K562 (cell line): ENCODE measurements around the gene PLXNB1. TPM values are rescaled to one million over a fixed set of nuclear protein-coding genes. Genes with fewer than 3 reads are reported as not detected.

Experiments used
- ATAC-seq: fragments of 200-7000 bp; cut with Tn5 transposase; 3 replicates; pipeline ENCODE4 v1.9.1; 2020; ENCODE audit warnings: moderate library complexity
- BruUV-seq: library from RNA; stranded (reverse); fragments of 400-500 nt; replicated peaks from 2 replicates; lab custom pipeline; 2021; lab: Mats Ljungman, UMichigan
- CTCF ChIA-PET: fragments of 300-600 bp; formaldehyde crosslinking; extraction: SDS; loops from one replicate; lab custom pipeline; 2021; ENCODE audit warnings: low intra/inter-chr PET ratio; lab: Yijun Ruan, JAX
- POLR2A ChIA-PET: fragments of 300-600, 350-650 bp; sonication (Branson Sonifier 250); formaldehyde crosslinking; extraction: SDS; loops from one replicate; lab custom pipeline; 2021; ENCODE audit warnings: antibody characterized with exemption, inconsistent platforms; lab: Yijun Ruan, JAX
- DNase-seq, 4 experiments: peaks; one replicate each; pipeline versions ENCODE4 v3.0.0 to v3.0.0-alpha.2; 2011 to 2018; ENCODE audit warnings: low spot score in 3 of 4, mixed read lengths in 3 of 4; ENCODE audit errors: extremely low read depth in 1 of 4
- FAIRE-seq: peaks from 2 replicates; lab custom pipeline; 2011; peaks lifted over from hg19 to GRCh38; lab: Jason Lieb, UNC
- H2AFZ ChIP-seq: 2 replicates; pipeline ENCODE4 v1.6.0; 2011; ENCODE audit warnings: low read depth, low read length, control low read depth, inconsistent platforms
- H3K27ac ChIP-seq: fragments of 200-600 bp; 3 replicates; pipeline ENCODE4 v1.8.0; 2011; ENCODE audit warnings: low read depth, mild to moderate bottlenecking, control low read depth, inconsistent platforms, low read length, moderate library complexity, mixed read lengths; ENCODE audit errors: extremely low read depth
- H3K27me3 ChIP-seq, 2 experiments: fragments of 300-600 bp in 1 of 2; 2 replicates in 1 of 2; 3 replicates in 1 of 2; pipeline versions ENCODE4 v1.6.0 to v1.8.0; 2011; ENCODE audit warnings: inconsistent platforms in 2 of 2, low read length in 2 of 2, mild to moderate bottlenecking in 1 of 2, mixed read lengths in 1 of 2, moderate library complexity in 1 of 2; ENCODE audit not compliant: control insufficient read depth in 2 of 2, insufficient read depth in 2 of 2
- H3K36me3 ChIP-seq: fragments of 300-600 bp; 3 replicates; pipeline ENCODE4 v1.8.0; 2011; ENCODE audit warnings: mild to moderate bottlenecking, low read length, inconsistent platforms; ENCODE audit not compliant: control insufficient read depth, insufficient read depth
- H3K4me1 ChIP-seq, 2 experiments: fragments of 200-600 bp in 1 of 2; replicated peaks in 1 of 2; 2 replicates in 1 of 2; 3 replicates in 1 of 2; pipeline versions ENCODE4 v1.5.1 to v1.8.0; 2011; ENCODE audit warnings: inconsistent platforms in 2 of 2, low read length in 2 of 2, mild to moderate bottlenecking in 1 of 2, mixed read lengths in 1 of 2, moderate library complexity in 1 of 2; ENCODE audit not compliant: control insufficient read depth in 2 of 2, insufficient read depth in 2 of 2
- H3K4me2 ChIP-seq: 2 replicates; pipeline ENCODE4 v1.6.1; 2011; ENCODE audit warnings: low read length, control low read depth, inconsistent platforms, mixed read lengths; ENCODE audit not compliant: insufficient read depth
- H3K4me3 ChIP-seq: fragments of 200-600 bp; sonication (generic), shearing (Covaris generic); 2 replicates; pipeline ENCODE4 v1.5.1; 2016; ENCODE audit warnings: control low read depth, inconsistent platforms
- H3K79me2 ChIP-seq: fragments of 200-600 bp; 3 replicates; pipeline ENCODE4 v1.8.0; 2011; ENCODE audit warnings: low read length, inconsistent platforms; ENCODE audit not compliant: control insufficient read depth, insufficient read depth
- H3K9ac ChIP-seq, 2 experiments: 2 replicates each; pipeline versions ENCODE4 v1.6.0 to v1.6.1; 2011; ENCODE audit warnings: low read depth in 2 of 2, low read length in 2 of 2, control low read depth in 1 of 2, inconsistent platforms in 1 of 2, mild to moderate bottlenecking in 1 of 2, mixed read lengths in 1 of 2; ENCODE audit not compliant: insufficient read depth in 1 of 2
- H3K9me1 ChIP-seq: one replicate; pipeline ENCODE4 v1.6.0; 2011; ENCODE audit warnings: inconsistent platforms, mild to moderate bottlenecking, low read length, moderate library complexity; ENCODE audit not compliant: control insufficient read depth, insufficient read depth
- H3K9me3 ChIP-seq: replicated peaks from 2 replicates; pipeline ENCODE4 v1.5.1; 2011; ENCODE audit warnings: low read depth, low read length, inconsistent platforms; ENCODE audit not compliant: control insufficient read depth, insufficient read depth
- H4K20me1 ChIP-seq: replicated peaks from 2 replicates; pipeline ENCODE4 v1.6.1; 2011; ENCODE audit warnings: low read length, inconsistent platforms, mixed read lengths; ENCODE audit not compliant: control insufficient read depth, insufficient read depth
- DACH1 ChIP-seq: fragments of 450-650 bp; IDR thresholded peaks from 2 replicates; pipeline ENCODE4 v1.6.1; 2018; ENCODE audit not compliant: partially characterized antibody
- DLX4 ChIP-seq: fragments of 250-450 bp; sonication (Bioruptor Pico); IDR thresholded peaks from 2 replicates; pipeline ENCODE4 v1.6.1; 2021; ENCODE audit warnings: mild to moderate bottlenecking
- ELF2 ChIP-seq: fragments of 250-450 bp; sonication (Bioruptor Pico); IDR thresholded peaks from 2 replicates; pipeline ENCODE4 v1.5.0; 2021; ENCODE audit warnings: mild to moderate bottlenecking
- GATA2 ChIP-seq: sonication (generic); formaldehyde crosslinking; IDR thresholded peaks from 2 replicates; pipeline ENCODE4 v1.4.0; 2020; ENCODE audit warnings: mild to moderate bottlenecking, missing genetic modification reagents
- MAFF ChIP-seq: IDR thresholded peaks from 2 replicates; pipeline ENCODE4 v1.6.1; 2012; ENCODE audit warnings: low read length, improper control_type of control experiment
- NR2C2 ChIP-seq, 2 experiments: fragments of 200-800 bp in 1 of 2; sonication (Bioruptor generic) in 1 of 2; sonication (generic) in 1 of 2; formaldehyde crosslinking in 1 of 2; IDR thresholded peaks; 2 replicates each; pipeline versions ENCODE4 v1.6.1 to v1.8.0; 2016 to 2022; ENCODE audit warnings: mild to moderate bottlenecking in 1 of 2, missing compliant biosample characterization in 1 of 2, missing genetic modification characterization in 1 of 2, missing genetic modification reagents in 1 of 2
- PHF20 ChIP-seq: fragments of 450-650 bp; IDR thresholded peaks from 2 replicates; pipeline ENCODE4 v1.6.1; 2018; ENCODE audit not compliant: partially characterized antibody
- RBBP5 ChIP-seq: fragments of 200-600 bp; sonication (generic); IDR thresholded peaks from 2 replicates; pipeline ENCODE4 v1.6.1; 2012; ENCODE audit warnings: borderline replicate concordance, mild to moderate bottlenecking, low read length, control low read depth, inconsistent platforms; ENCODE audit not compliant: insufficient read depth, poor library complexity, severe bottlenecking
- SETDB1 ChIP-seq: IDR thresholded peaks from one replicate; pipeline ENCODE4 v1.6.1; 2012; ENCODE audit warnings: low read length, control low read depth, inconsistent platforms
- SLC30A9 ChIP-seq: fragments of 250-450 bp; sonication (Bioruptor Pico); IDR thresholded peaks from 2 replicates; pipeline ENCODE4 v1.8.0; 2022; ENCODE audit warnings: mild to moderate bottlenecking, moderate library complexity
- SP1 ChIP-seq: sonication (generic); formaldehyde crosslinking; IDR thresholded peaks from 2 replicates; pipeline ENCODE4 v1.8.1; 2022; ENCODE audit warnings: mild to moderate bottlenecking, missing genetic modification reagents
- XRCC3 ChIP-seq: fragments of 450-650 bp; IDR thresholded peaks from 2 replicates; pipeline ENCODE4 v1.6.1; 2017; ENCODE audit warnings: mild to moderate bottlenecking, moderate library complexity
- ZNF586 ChIP-seq: fragments of 450-650 bp; formaldehyde crosslinking; conservative IDR thresholded peaks from 2 replicates; pipeline ENCODE4 v1.4.0; 2020; ENCODE audit warnings: mild to moderate bottlenecking, moderate library complexity
- ZNF785 ChIP-seq: fragments of 250-450 bp; sonication (Bioruptor Pico); IDR thresholded peaks from 2 replicates; pipeline ENCODE4 v1.4.0; 2020; ENCODE audit warnings: mild to moderate bottlenecking
- ZSCAN29 ChIP-seq: fragments of 450-650 bp; IDR thresholded peaks from 2 replicates; pipeline ENCODE4 v1.6.1; 2017
- whole genome bisulfite sequencing: fragments of 100-300 bp; shearing (Covaris generic); methylation state at CpG from one replicate; pipeline ENCODE4 v1.1.6; 2016; ENCODE audit warnings: low coverage, mixed read lengths; ENCODE audit not compliant: insufficient coverage; ENCODE audit errors: missing lambda C conversion rate; 5-methylcytosine and 5-hydroxymethylcytosine counted together
- in situ Hi-C: fragments of 300-500 bp; cut with MboI; formaldehyde crosslinking; loops from 4 replicates; pipeline ENCODE4 v1.15.0; 2018; ENCODE audit warnings: inconsistent platforms, mixed read lengths
- intact Hi-C: fragments of 100-400 bp; cut with micrococcal nuclease; formaldehyde crosslinking; loops from 2 replicates; pipeline ENCODE4 v1.14.2; 2022
- polyA plus RNA-seq, 8 experiments: library from polyadenylated mRNA; depleted of rRNA in 4 of 8; stranded (reverse) in 5 of 8; unstranded in 3 of 8; fragments of >200 nt; fragmentation: Nextera tagmentation in 2 of 8; fragmentation: Illumina TruSeq in 1 of 8; extraction: Ambion mirVana in 2 of 8; extraction: Trizol in 1 of 8; gene quantifications; 2 replicates each; pipeline versions ENCODE4 v1.2.1 to v1.2.3, GENCODE V29; 2011 to 2014; ENCODE audit warnings: inconsistent platforms in 1 of 8, missing spikeins in 1 of 8
- total RNA-seq, 7 experiments: library from RNA; depleted of rRNA in 6 of 7; stranded (reverse); fragments of >200 nt in 6 of 7; fragmentation: Illumina TruSeq in 2 of 7; extraction: Trizol in 2 of 7; gene quantifications; 2 replicates each; pipeline versions ENCODE4 v1.2.1 to v1.2.3, GENCODE V29; 2011 to 2021; ENCODE audit warnings: low replicate concordance in 1 of 7
- TF ChIP-seq, protein P1 (sequence below): fragments of 250-450 bp; sonication (Bioruptor Pico); IDR thresholded peaks from 2 replicates; pipeline ENCODE4 v1.5.1; 2021; ENCODE audit warnings: mild to moderate bottlenecking
- TF ChIP-seq, protein P2 (sequence below): fragments of 250-450 bp; sonication (Bioruptor Pico); IDR thresholded peaks from 2 replicates; pipeline ENCODE4 v1.4.0; 2020; ENCODE audit warnings: borderline replicate concordance
- TF ChIP-seq, protein P3 (sequence below): sonication (generic); formaldehyde crosslinking; IDR thresholded peaks from 2 replicates; pipeline ENCODE4 v1.8.0; 2022; ENCODE audit warnings: mild to moderate bottlenecking, missing genetic modification reagents

Gene PLXNB1
- total and polyA plus RNA-seq, 9 of the 15 experiments (the other 6 are each of a cell fraction or from before 2014, with no cell fraction given): 0.17 to 17.4 (median 6.0) TPM

DNA sequence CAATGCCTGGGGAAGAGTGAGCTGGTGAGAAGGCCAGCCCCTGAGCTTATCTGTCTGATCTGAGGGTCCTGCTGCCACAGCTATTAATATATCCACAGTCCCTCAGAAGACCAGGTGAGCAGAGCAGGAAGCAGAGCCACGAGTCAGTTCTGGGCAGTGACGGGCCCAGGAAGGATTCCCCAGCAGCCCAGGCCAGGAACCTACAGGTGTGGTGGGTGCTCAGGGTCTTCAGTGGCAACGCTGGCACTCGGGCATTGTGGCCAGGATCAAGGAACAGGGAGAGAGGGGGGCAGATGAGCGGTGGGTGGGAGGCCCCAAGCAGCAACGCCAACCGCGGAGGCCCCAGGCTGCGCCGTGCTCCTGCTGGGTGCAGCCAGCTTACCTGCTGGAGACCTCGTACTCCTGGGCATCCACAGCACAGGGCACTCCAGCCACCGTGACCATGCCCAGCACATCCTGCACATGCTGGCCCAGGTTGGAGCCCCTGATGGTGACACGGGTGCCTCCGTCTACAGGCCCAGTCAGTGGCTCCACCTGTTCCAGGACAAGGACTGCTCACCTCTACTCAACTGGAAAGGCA is 12.3 kb downstream of the PLXNB1 start:
- H2AFZ ChIP-seq: no peak overlapping the region
- H4K20me1 ChIP-seq: no peaks in the 10 kb centered on the region
- 35% methylated on average over 4 of the region's 14 CpGs for WGBS
- TF ChIP-seq ELF2 (CRISPR knock-in tag): no peak
- no peak for TF ChIP-seq ZSCAN29
- no peak for TF ChIP-seq DACH1
- TF ChIP-seq, protein P1, sequence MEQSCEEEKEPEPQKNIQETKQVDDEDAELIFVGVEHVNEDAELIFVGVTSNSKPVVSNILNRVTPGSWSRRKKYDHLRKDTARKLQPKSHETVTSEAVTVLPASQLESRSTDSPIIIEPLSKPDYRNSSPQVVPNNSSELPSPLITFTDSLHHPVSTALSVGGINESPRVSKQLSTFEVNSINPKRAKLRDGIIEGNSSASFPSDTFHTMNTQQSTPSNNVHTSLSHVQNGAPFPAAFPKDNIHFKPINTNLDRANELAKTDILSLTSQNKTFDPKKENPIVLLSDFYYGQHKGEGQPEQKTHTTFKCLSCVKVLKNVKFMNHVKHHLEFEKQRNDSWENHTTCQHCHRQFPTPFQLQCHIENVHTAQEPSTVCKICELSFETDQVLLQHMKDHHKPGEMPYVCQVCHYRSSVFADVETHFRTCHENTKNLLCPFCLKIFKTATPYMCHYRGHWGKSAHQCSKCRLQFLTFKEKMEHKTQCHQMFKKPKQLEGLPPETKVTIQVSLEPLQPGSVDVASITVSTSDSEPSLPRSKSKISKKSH: no peak
- no peak for TF ChIP-seq NR2C2 (CRISPR knock-in tag; IDR thresholded peaks at IDR 0.05)
- no peak for TF ChIP-seq NR2C2 (tag; IDR thresholded peaks at IDR 0.05)
- TF ChIP-seq PHF20: no peak
- no peak for TF ChIP-seq ZNF785 (CRISPR knock-in tag)
- no peak for TF ChIP-seq SLC30A9 (CRISPR knock-in tag)
- TF ChIP-seq RBBP5: no peak
- TF ChIP-seq, protein P2, sequence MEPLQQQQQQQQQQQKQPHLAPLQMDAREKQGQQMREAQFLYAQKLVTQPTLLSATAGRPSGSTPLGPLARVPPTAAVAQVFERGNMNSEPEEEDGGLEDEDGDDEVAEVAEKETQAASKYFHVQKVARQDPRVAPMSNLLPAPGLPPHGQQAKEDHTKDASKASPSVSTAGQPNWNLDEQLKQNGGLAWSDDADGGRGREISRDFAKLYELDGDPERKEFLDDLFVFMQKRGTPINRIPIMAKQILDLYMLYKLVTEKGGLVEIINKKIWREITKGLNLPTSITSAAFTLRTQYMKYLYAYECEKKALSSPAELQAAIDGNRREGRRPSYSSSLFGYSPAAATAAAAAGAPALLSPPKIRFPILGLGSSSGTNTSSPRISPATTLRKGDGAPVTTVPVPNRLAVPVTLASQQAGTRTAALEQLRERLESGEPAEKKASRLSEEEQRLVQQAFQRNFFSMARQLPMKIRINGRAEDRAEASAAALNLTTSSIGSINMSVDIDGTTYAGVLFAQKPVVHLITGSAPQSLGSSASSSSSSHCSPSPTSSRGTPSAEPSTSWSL (CRISPR knock-in tag): no peak
- no peak for TF ChIP-seq GATA2 (CRISPR knock-in tag)
- TF ChIP-seq MAFF: no peak
- no peak for TF ChIP-seq SP1 (CRISPR knock-in tag)
- no peak for TF ChIP-seq XRCC3
- no peak for TF ChIP-seq DLX4 (CRISPR knock-in tag)
- no peak for TF ChIP-seq ZNF586 (CRISPR knock-in tag)
- TF ChIP-seq, protein P3, sequence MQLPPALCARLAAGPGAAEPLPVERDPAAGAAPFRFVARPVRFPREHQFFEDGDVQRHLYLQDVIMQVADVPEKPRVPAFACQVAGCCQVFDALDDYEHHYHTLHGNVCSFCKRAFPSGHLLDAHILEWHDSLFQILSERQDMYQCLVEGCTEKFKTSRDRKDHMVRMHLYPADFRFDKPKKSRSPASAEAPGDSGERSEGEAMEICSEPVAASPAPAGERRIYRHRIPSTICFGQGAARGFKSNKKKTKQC (CRISPR knock-in tag): no peak
- no peak for TF ChIP-seq SETDB1
- no peak overlapping the region for H3K4me3 ChIP-seq
- BruUV-seq: no TSS peak
- no peak overlapping the region for H3K4me2 ChIP-seq
- no peak for ATAC-seq
- no peaks in the 10 kb centered on the region for H3K79me2 ChIP-seq
- DNase-seq: no peak
- H3K27me3 ChIP-seq: no peaks in the 10 kb centered on the region
- H3K9ac ChIP-seq: 0 out of 4 replicates have a peak overlapping the region, but pooled peaks of 1 of the 2 experiments have one; percentile 13
- no peaks in the 10 kb centered on the region for H3K9me3 ChIP-seq
- CTCF ChIA-PET: no interaction called here
- FAIRE-seq: no peak
- in situ Hi-C loops: no loop called here
- H3K27ac ChIP-seq: no peak overlapping the region
- H3K4me1 ChIP-seq: peaks cover 0 to 5% of the 10 kb centered on the region in 2 experiments; a peak in 2 of 5 replicates
- POLR2A ChIA-PET: no interaction called here
- intact Hi-C loops: no loop called here
- no peaks in the 10 kb centered on the region for H3K36me3 ChIP-seq
- no peaks in the 10 kb centered on the region for H3K9me1 ChIP-seq
